HG02588 (cell line): ENCODE measurements around the gene MIER1.

ENCODE experiments used
- ATAC-seq: cut with Tn5 transposase; IDR thresholded peaks from one replicate; pipeline ENCODE4 v1.9.1; 2021; ENCODE audit warnings: mild to moderate bottlenecking, moderate library complexity; ENCODE audit not compliant: unreplicated experiment

The MIER1 gene

GRCh38 chr1:66996018-66996682 is 71.4 kb downstream of the MIER1 start:
- no peak for ATAC-seq

GRCh38 chr1:66998972-66999371 is 74.2 kb downstream of the MIER1 start:
- ATAC-seq: no peak

- ATAC-seq: no peak
Observed at GRCh38 chr1:66999640-67000400, 75.0 kb downstream of the MIER1 start.

GRCh38 chr1:67001682-67002425 is 77.1 kb downstream of the MIER1 start:
- ATAC-seq: no peak

DNA sequence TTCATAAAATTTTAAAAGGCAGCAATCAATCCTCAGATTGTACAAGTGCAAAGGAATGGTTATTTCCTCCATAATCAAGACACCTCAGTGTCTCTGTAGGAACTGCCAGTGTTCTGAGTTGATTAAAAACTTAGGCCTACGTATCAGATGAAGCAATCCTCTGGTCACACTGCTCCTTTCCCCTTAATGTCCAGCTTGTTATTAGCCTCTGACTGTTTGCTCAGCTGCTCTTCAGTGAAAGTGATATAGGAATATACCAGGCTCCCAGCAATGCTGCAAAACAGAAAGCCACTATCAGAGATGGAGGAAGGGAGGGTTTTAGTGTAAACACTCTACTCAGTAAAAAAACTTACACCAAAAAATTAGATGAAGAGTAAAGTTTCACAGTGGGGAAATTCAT is 79.4 kb downstream of the MIER1 start:
- no peak for ATAC-seq

- ATAC-seq: no peak
Observed at GRCh38 chr1:67005068-67005467, 80.3 kb downstream of the MIER1 start.

DNA sequence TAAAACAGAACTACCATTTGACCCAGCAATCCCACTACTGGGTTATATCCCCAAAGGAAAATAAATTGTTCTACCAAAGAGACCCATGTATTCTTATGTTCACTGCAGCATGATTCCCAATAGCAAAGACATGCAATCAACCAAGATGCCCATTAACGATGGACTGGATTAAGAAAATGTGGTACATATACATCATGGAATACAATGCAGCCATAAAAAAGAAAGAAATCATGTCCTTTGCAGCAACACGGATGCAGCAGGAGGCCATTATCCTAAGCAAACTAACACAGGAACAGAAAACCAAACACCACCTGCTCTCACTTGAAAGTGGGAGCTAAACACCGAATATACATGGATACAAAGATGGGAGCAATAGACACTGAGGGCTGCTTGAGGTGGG is 85.0 kb downstream of the MIER1 start:
- no peak for ATAC-seq

GRCh38 chr1:67013573-67013972 is 88.8 kb downstream of the MIER1 start:
- no peak for ATAC-seq

DNA sequence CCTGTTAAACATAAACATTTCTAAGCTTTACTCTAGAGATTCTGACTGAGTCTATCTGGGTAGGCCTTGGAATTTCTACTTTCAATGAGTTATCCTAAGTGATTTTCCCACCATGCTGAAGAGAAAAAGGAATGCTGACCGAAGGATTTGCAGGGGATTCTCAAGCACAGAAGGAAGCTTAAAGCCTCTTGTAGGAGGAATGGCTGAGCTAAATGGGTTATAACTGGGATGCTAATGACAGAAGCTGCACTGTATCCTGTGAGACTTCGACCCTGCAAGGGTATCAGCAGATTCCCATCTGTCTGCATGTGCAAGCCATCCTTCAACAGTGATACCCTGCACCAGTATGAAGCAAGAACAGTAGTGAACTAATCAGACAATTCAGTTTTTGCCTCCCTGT is 93.8 kb downstream of the MIER1 start:
- ATAC-seq: no peak

DNA sequence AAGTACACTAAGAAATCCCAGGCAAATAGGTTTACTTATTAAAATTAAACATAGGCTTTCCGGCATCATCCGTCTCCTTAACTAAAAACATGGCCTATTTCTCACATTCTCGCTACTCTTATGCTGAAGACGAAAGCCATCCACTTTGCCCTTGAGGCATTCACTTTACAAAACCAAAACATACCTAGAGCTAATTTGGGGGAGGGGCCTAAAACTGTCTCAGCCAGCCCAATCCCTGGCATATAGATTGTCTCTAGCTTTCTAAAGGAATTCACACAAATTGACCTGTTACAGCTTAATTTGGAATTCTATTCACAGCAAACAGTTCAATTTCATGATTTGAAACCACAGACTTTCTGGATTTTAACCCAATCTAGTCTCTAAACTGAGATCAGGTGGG is 94.3 kb downstream of the MIER1 start:
- ATAC-seq: no peak

- ATAC-seq: no peak
Observed at GRCh38 chr1:67019600-67020136, 94.9 kb downstream of the MIER1 start.

- no peak for ATAC-seq
Observed at GRCh38 chr1:67020304-67020703, 95.5 kb downstream of the MIER1 start.

DNA sequence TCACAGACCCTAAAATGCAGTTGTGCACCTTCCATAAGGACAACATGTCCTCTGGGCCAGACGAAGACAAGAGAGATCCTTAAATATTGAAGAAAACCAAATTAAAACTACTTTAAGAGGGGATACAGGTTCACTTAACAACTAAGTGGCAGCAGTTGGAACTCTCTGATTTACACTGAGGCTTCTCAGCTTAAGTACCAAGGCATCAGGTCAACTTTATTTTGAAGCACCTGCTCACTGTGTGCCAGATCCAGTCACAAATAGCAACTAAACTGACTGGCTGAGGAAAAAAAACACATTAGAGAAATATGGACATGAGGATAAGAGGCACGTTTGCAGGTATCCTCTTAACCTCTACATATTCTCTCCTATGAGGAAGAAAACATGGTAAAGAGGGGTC is 96.0 kb downstream of the MIER1 start:
- ATAC-seq: no peak

- no peak for ATAC-seq
Observed at GRCh38 chr1:67029472-67029871, 104.7 kb downstream of the MIER1 start.

DNA sequence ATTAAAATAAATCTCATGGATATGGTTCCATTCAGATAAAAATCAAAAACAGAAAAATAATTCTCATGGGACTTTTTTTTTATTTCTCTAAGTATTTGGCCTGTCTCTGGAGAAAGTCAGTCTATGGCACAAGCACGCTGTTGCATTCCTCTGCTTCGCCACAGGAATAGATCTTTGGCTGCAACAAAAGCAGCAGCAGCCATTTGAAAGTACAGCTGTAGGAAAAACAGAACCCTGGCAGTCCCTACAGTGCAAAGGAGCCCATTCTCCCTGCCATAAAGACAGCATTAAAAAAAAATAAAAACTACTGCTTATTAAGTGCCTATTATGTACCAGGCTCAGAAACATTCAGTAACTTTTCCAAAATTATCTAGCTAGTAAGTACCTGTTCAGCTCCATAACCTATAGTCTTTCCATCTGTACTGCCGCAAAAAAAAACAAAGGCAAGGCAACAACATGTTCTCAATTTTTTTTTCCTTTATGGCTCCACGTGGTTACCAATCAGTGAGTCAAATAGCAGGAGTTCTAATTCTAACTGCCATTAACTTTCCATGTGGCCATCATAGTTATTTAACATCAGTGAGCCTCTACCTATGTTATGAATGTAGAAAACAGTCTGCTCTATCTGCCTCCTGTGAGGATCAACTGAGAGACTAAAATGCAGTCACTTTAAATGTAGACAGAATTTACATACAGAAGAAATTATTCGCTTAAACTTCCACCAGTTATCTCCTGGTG is 106.5 kb downstream of the MIER1 start:
- no peak for ATAC-seq

DNA sequence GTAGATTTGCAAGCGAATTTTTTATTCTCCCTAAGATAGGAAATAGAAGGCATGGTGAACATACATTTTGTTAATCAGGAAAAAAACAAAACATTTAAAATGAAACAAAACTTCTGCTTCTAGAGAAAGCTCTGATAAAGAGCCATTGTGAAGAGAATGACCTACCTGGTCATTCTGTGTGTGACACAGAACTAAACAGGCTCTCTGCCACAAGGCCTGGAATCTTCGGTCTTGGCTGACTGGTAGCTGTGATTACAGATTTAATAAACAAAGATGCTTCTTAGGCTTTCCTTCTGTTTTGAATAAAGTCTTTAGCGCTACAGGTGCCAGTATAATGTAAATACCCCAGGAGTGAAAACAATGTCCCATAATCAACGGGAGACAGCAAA is 107.1 kb downstream of the MIER1 start:
- ATAC-seq: no peak
